CD8-positive, alpha-beta memory T cell (primary cell): Measurements from ENCODE around the gene SLC39A10. TPM values are rescaled to one million over a fixed set of nuclear protein-coding genes. Genes with fewer than 3 reads are reported as not detected.
A peak's percentile ranks its signal among the peaks of the same experiment; 100 is the strongest.

ENCODE experiments used
- CTCF ChIA-PET: fragments of 350-600 bp; sonication (Branson Sonifier 250); formaldehyde crosslinking; loops from one replicate; lab custom pipeline; 2021; ENCODE audit warnings: antibody characterized with exemption; lab: Charles Lee
- POLR2A ChIA-PET: fragments of 350-600 bp; sonication (Branson Sonifier 250); formaldehyde crosslinking; loops from one replicate; lab custom pipeline; 2021; ENCODE audit warnings: antibody characterized with exemption; lab: Charles Lee
- DNase-seq, 5 donors: peaks; one replicate each; pipeline versions ENCODE4 v3.0.0 to v3.0.0-alpha.2; 2020 to 2022; ENCODE audit warnings: mixed read lengths in 1 of 5
- H3K27ac ChIP-seq: one replicate; pipeline ENCODE4 v1.7.0; 2013; ENCODE audit warnings: low read depth, mild to moderate bottlenecking, low read length, moderate library complexity
- H3K27me3 ChIP-seq: 2 replicates; pipeline ENCODE4 v1.7.0; 2013; ENCODE audit warnings: low read length, mild to moderate bottlenecking; ENCODE audit not compliant: insufficient read depth, poor library complexity, severe bottlenecking
- H3K36me3 ChIP-seq: 2 replicates; pipeline ENCODE4 v1.7.0; 2013; ENCODE audit warnings: mild to moderate bottlenecking, low read length, moderate library complexity; ENCODE audit not compliant: insufficient read depth
- H3K4me1 ChIP-seq: 2 replicates; pipeline ENCODE4 v1.7.0; 2013; ENCODE audit warnings: mild to moderate bottlenecking, low read length, moderate library complexity; ENCODE audit not compliant: insufficient read depth
- H3K4me3 ChIP-seq: 2 replicates; pipeline ENCODE4 v1.7.0; 2013; ENCODE audit warnings: mild to moderate bottlenecking, low read length
- H3K9me3 ChIP-seq: 2 replicates; pipeline ENCODE4 v1.7.0; 2013; ENCODE audit warnings: mild to moderate bottlenecking, low read length
- H3K27ac Mint-ChIP-seq, 8 donors: one replicate each; pipeline ENCODE4 v1.8.0; 2020 to 2021; ENCODE audit warnings: mixed read lengths in 8 of 8, mild to moderate bottlenecking in 6 of 8, inconsistent platforms in 3 of 8, moderate library complexity in 3 of 8
- H3K27me3 Mint-ChIP-seq, 2 donors: one replicate each; pipeline ENCODE4 v1.8.0; 2020 to 2021; ENCODE audit warnings: mixed read lengths in 2 of 2, mild to moderate bottlenecking in 1 of 2, moderate library complexity in 1 of 2
- H3K36me3 Mint-ChIP-seq, 3 donors: one replicate each; pipeline ENCODE4 v1.8.0; 2020 to 2021; ENCODE audit warnings: mixed read lengths in 3 of 3, inconsistent platforms in 1 of 3, mild to moderate bottlenecking in 1 of 3
- H3K4me1 Mint-ChIP-seq, 3 donors: one replicate each; pipeline ENCODE4 v1.8.0; 2020 to 2021; ENCODE audit warnings: mixed read lengths in 3 of 3, inconsistent platforms in 1 of 3, mild to moderate bottlenecking in 1 of 3
- H3K4me3 Mint-ChIP-seq, 7 donors: one replicate each; pipeline ENCODE4 v1.8.0; 2020 to 2021; ENCODE audit warnings: mixed read lengths in 7 of 7, mild to moderate bottlenecking in 6 of 7, moderate library complexity in 4 of 7, inconsistent platforms in 2 of 7
- H3K9me3 Mint-ChIP-seq, 5 donors: one replicate each; pipeline ENCODE4 v1.8.0; 2020 to 2022; ENCODE audit warnings: mixed read lengths in 5 of 5, mild to moderate bottlenecking in 3 of 5, moderate library complexity in 2 of 5, inconsistent platforms in 1 of 5
- polyA plus RNA-seq: library from polyadenylated mRNA; unstranded; fragments of 300-500 nt; fragmentation: Illumina TruSeq; gene quantifications from one replicate; pipeline ENCODE4 v1.2.3, GENCODE V29; 2021
- total RNA-seq, 2 experiments: library from RNA; stranded (reverse); gene quantifications; one replicate each; pipeline ENCODE4 v1.2.3, GENCODE V29; 2021

SLC39A10 gene
- total and polyA plus RNA-seq, 3 experiments from 2014 or later = 11.3 to 23.6 (median 22.2) TPM

- peaks cover 41 to 79% (median 47%) of the 10 kb centered on the region in 3 donors for H3K36me3 Mint-ChIP-seq
- CTCF ChIA-PET = no interaction called here
- no peak overlapping the region for H3K4me3 ChIP-seq
Measured at GRCh38 chr2:195730912-195731311, 73.9 kb downstream of the SLC39A10 start.

GRCh38 chr2:195732574-195732973 is 75.5 kb downstream of the SLC39A10 start:
- Histone ChIP-seq H3K9me3 (no peaks in the 10 kb centered on the region), H3K4me3 (no peak overlapping the region), H3K27me3 (no peaks in the 10 kb centered on the region), H3K27ac (no peak overlapping the region), H3K36me3 (no peaks in the 10 kb centered on the region), H3K4me1 (no peaks in the 10 kb centered on the region)
- POLR2A ChIA-PET = no interaction called here
- H3K4me3 Mint-ChIP-seq = no peak overlapping the region
- H3K9me3 Mint-ChIP-seq = no peaks in the 10 kb centered on the region
- no peaks in the 10 kb centered on the region for H3K27me3 Mint-ChIP-seq
- CTCF ChIA-PET = no interaction called here
- H3K36me3 Mint-ChIP-seq = peaks cover 40 to 82% (median 41%) of the 10 kb centered on the region in 3 donors
- DNase-seq = no peak
- peaks cover 0 to 9% (median 4%) of the 10 kb centered on the region in 3 donors for H3K4me1 Mint-ChIP-seq
- no peak overlapping the region for H3K27ac Mint-ChIP-seq

More at GRCh38 chr2:195730912-195731311, 73.9 kb downstream of the SLC39A10 start:
- Mint-ChIP-seq H3K9me3 (no peaks in the 10 kb centered on the region), H3K27me3 (no peaks in the 10 kb centered on the region), H3K4me3 (no peak overlapping the region), H3K27ac (peak overlapping the region in 2 of 8 donors; percentile 21 to 72), H3K4me1 (peaks cover 0 to 9% (median 4%) of the 10 kb centered on the region in 3 donors)
- Histone ChIP-seq H3K4me1 (no peaks in the 10 kb centered on the region), H3K27me3 (no peaks in the 10 kb centered on the region), H3K27ac (no peak overlapping the region), H3K9me3 (no peaks in the 10 kb centered on the region), H3K36me3 (no peaks in the 10 kb centered on the region)
- no peak for DNase-seq
- POLR2A ChIA-PET = interaction anchor here (0.5 kb wide), 1 partner anchor 440 kb away, joined by 4 read pairs; the partner anchor contains the start of gene STK17B

GRCh38 chr2:195733831-195734230 is 76.8 kb downstream of the SLC39A10 start:
- H3K9me3 ChIP-seq = no peaks in the 10 kb centered on the region
- ChIA-PET POLR2A (no interaction called here), CTCF (no interaction called here)
- Mint-ChIP-seq H3K9me3 (no peaks in the 10 kb centered on the region), H3K36me3 (peaks cover 42 to 82% (median 43%) of the 10 kb centered on the region in 3 donors), H3K27me3 (no peaks in the 10 kb centered on the region), H3K4me1 (peaks cover 0 to 9% (median 4%) of the 10 kb centered on the region in 3 donors), H3K4me3 (no peak overlapping the region), H3K27ac (no peak overlapping the region)
- H3K4me3 ChIP-seq = no peak overlapping the region
- no peaks in the 10 kb centered on the region for H3K27me3 ChIP-seq
- peaks cover 4% of the 10 kb centered on the region for H3K36me3 ChIP-seq
- no peak overlapping the region for H3K27ac ChIP-seq
- DNase-seq = no peak
- H3K4me1 ChIP-seq = no peaks in the 10 kb centered on the region

GRCh38 chr2:195734395-195734794 is 77.4 kb downstream of the SLC39A10 start:
- H3K4me3 Mint-ChIP-seq = no peak overlapping the region
- peaks cover 43 to 81% (median 45%) of the 10 kb centered on the region in 3 donors for H3K36me3 Mint-ChIP-seq
- no peak overlapping the region for H3K27ac ChIP-seq
- no peaks in the 10 kb centered on the region for H3K27me3 ChIP-seq
- peaks cover 4% of the 10 kb centered on the region for H3K36me3 ChIP-seq
- no peaks in the 10 kb centered on the region for H3K27me3 Mint-ChIP-seq
- no peak for DNase-seq
- ChIA-PET POLR2A (no interaction called here), CTCF (no interaction called here)
- H3K9me3 Mint-ChIP-seq = no peaks in the 10 kb centered on the region
- H3K27ac Mint-ChIP-seq = no peak overlapping the region
- H3K4me3 ChIP-seq = no peak overlapping the region
- H3K9me3 ChIP-seq = no peaks in the 10 kb centered on the region
- peaks cover 0 to 9% (median 4%) of the 10 kb centered on the region in 3 donors for H3K4me1 Mint-ChIP-seq
- no peaks in the 10 kb centered on the region for H3K4me1 ChIP-seq

GRCh38 chr2:195734931-195735330 is 77.9 kb downstream of the SLC39A10 start:
- ChIA-PET CTCF (no interaction called here), POLR2A (no interaction called here)
- no peak overlapping the region for H3K27ac Mint-ChIP-seq
- H3K27me3 Mint-ChIP-seq = no peaks in the 10 kb centered on the region
- no peaks in the 10 kb centered on the region for H3K27me3 ChIP-seq
- no peaks in the 10 kb centered on the region for H3K9me3 ChIP-seq
- H3K36me3 Mint-ChIP-seq = peaks cover 40 to 82% (median 41%) of the 10 kb centered on the region in 3 donors
- H3K27ac ChIP-seq = no peak overlapping the region
- H3K4me3 Mint-ChIP-seq = no peak overlapping the region
- DNase-seq = no peak
- no peak overlapping the region for H3K4me3 ChIP-seq
- no peaks in the 10 kb centered on the region for H3K4me1 ChIP-seq
- peaks cover 0 to 6% (median 4%) of the 10 kb centered on the region in 3 donors for H3K4me1 Mint-ChIP-seq
- no peaks in the 10 kb centered on the region for H3K9me3 Mint-ChIP-seq
- H3K36me3 ChIP-seq = peaks cover 4% of the 10 kb centered on the region

- no peaks in the 10 kb centered on the region for H3K9me3 ChIP-seq
- POLR2A ChIA-PET = no interaction called here
- Mint-ChIP-seq H3K27me3 (no peaks in the 10 kb centered on the region), H3K4me1 (peaks cover 0 to 6% (median 4%) of the 10 kb centered on the region in 3 donors), H3K36me3 (peaks cover 41 to 82% (median 41%) of the 10 kb centered on the region in 3 donors), H3K9me3 (no peaks in the 10 kb centered on the region), H3K27ac (no peak overlapping the region), H3K4me3 (no peak overlapping the region)
- H3K4me1 ChIP-seq = no peaks in the 10 kb centered on the region
- DNase-seq = no peak
- peaks cover 4% of the 10 kb centered on the region for H3K36me3 ChIP-seq
- H3K4me3 ChIP-seq = no peak overlapping the region
- CTCF ChIA-PET = no interaction called here
- H3K27me3 ChIP-seq = no peaks in the 10 kb centered on the region
- H3K27ac ChIP-seq = no peak overlapping the region
Measured at GRCh38 chr2:195735347-195735746, 78.3 kb downstream of the SLC39A10 start.

- no peaks in the 10 kb centered on the region for H3K4me1 Mint-ChIP-seq
- no peak overlapping the region for H3K27ac Mint-ChIP-seq
- no peak overlapping the region for H3K4me3 Mint-ChIP-seq
- no peaks in the 10 kb centered on the region for H3K27me3 ChIP-seq
- no peaks in the 10 kb centered on the region for H3K4me1 ChIP-seq
- H3K9me3 Mint-ChIP-seq = peaks cover 0 to 2% (median 0%) of the 10 kb centered on the region in 5 donors
- ChIA-PET CTCF (no interaction called here), POLR2A (no interaction called here)
- peaks cover 28 to 74% (median 40%) of the 10 kb centered on the region in 3 donors for H3K36me3 Mint-ChIP-seq
- no peak overlapping the region for H3K4me3 ChIP-seq
- peaks cover 4% of the 10 kb centered on the region for H3K36me3 ChIP-seq
- DNase-seq = no peak
- no peaks in the 10 kb centered on the region for H3K9me3 ChIP-seq
- no peaks in the 10 kb centered on the region for H3K27me3 Mint-ChIP-seq
- H3K27ac ChIP-seq = no peak overlapping the region
Measured at GRCh38 chr2:195737511-195738325, 80.7 kb downstream of the SLC39A10 start.

- Mint-ChIP-seq H3K4me3 (no peak overlapping the region), H3K9me3 (peaks cover 0 to 18% (median 8%) of the 10 kb centered on the region in 5 donors), H3K4me1 (no peaks in the 10 kb centered on the region), H3K36me3 (peaks cover 17 to 59% (median 43%) of the 10 kb centered on the region in 3 donors), H3K27ac (no peak overlapping the region), H3K27me3 (no peaks in the 10 kb centered on the region)
- Histone ChIP-seq H3K9me3 (no peaks in the 10 kb centered on the region), H3K27me3 (no peaks in the 10 kb centered on the region), H3K27ac (no peak overlapping the region), H3K36me3 (peaks cover 4% of the 10 kb centered on the region), H3K4me3 (no peak overlapping the region), H3K4me1 (no peaks in the 10 kb centered on the region)
- ChIA-PET POLR2A (no interaction called here), CTCF (no interaction called here)
- no peak for DNase-seq
Measured at GRCh38 chr2:195741191-195741590, 84.2 kb downstream of the SLC39A10 start.
